Lower lobe of right lung (tissue), 2 donors: ENCODE measurements around the gene DET1. TPM values are rescaled to one million over a fixed set of nuclear protein-coding genes. Genes with fewer than 3 reads are reported as not detected.

ENCODE experiments used
- ATAC-seq, 2 donors: fragments of 200-7000 bp; cut with Tn5 transposase; one replicate each; pipeline ENCODE4 v1.9.1; 2020 to 2022; ENCODE audit warnings: mild to moderate bottlenecking in 2 of 2, moderate library complexity in 2 of 2
- DNase-seq: peaks from one replicate; pipeline ENCODE4 v3.0.0-alpha.2; 2020
- H3K27ac ChIP-seq: fragments of 200-600 bp; one replicate; pipeline ENCODE4 v1.8.0; 2022
- H3K27me3 ChIP-seq: fragments of 200-600 bp; one replicate; pipeline ENCODE4 v1.8.0; 2022; ENCODE audit warnings: low read depth
- H3K36me3 ChIP-seq: fragments of 200-600 bp; one replicate; pipeline ENCODE4 v1.8.0; 2022; ENCODE audit warnings: mild to moderate bottlenecking
- H3K4me1 ChIP-seq: fragments of 200-600 bp; one replicate; pipeline ENCODE4 v1.8.0; 2022
- H3K4me3 ChIP-seq: fragments of 200-600 bp; one replicate; pipeline ENCODE4 v1.8.0; 2022; ENCODE audit warnings: mild to moderate bottlenecking
- H3K9me3 ChIP-seq: fragments of 200-600 bp; one replicate; pipeline ENCODE4 v1.8.0; 2022
- CTCF ChIP-seq: fragments of 200-600 bp; IDR thresholded peaks from one replicate; pipeline ENCODE4 v1.8.0; 2022; ENCODE audit warnings: antibody characterized with exemption, mild to moderate bottlenecking
- intact Hi-C: fragments of 100-400 bp; cut with DNase I; formaldehyde crosslinking; loops from one replicate; pipeline ENCODE4 v1.11.0; 2022
- total RNA-seq: library from RNA; stranded (reverse); fragmentation: NEBNext Ultra II Directional; extraction: Animal tissue kit (Norgen Biotek cat#: 25700); gene quantifications from one replicate; pipeline ENCODE4 v1.2.1, GENCODE V29; 2021
- donor health status: DM: no; HTN: yes; CAD: no; lungs with severe emphysema.

DET1 gene
- total RNA-seq, 1 donor from 2014 or later, result 5.0 TPM

DNA sequence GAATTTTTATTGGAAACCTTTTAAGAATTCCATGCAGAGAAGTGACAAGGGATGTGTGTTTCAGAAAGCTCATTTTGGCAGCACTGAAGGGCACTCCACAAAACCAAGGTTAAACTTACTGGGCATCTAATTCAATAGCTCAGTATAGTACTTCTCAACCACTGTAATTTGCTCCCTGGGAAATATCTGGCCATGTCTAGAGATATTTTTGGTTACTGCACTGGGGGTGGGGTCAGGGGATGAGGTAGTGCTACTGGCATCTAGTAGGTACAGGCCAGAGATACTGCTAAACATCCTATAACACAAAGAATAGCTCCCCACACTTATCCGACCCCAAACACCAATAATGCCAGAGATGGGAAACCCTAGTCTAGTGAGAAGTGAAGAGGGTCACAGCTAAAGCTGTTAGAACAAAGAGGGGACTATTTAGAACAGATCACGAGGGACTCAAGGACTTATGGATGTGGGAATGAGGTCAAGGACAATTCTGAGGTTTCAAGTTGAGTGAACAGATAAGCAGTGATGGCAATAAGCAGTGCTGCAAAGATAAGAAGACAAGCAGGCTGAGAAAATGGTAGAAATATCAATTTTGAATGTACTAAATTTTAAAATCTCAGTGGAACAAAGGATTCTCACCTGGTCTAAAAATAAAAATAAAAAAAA lies 82.5 kb downstream of the DET1 start:
- no peak for TF ChIP-seq CTCF
- H3K4me1 ChIP-seq, result peaks cover 27% of the 10 kb centered on the region
- H3K36me3 ChIP-seq, result peaks cover 63% of the 10 kb centered on the region
- H3K27ac ChIP-seq, result no peak overlapping the region
- no peak for ATAC-seq
- no peak for DNase-seq
- no peaks in the 10 kb centered on the region for H3K27me3 ChIP-seq
- no peaks in the 10 kb centered on the region for H3K9me3 ChIP-seq
- no peak overlapping the region for H3K4me3 ChIP-seq
- intact Hi-C loops, result no loop called here

Other genes with a start within 250 kb of the DET1 start
- gene MRPL46, start 79.3 kb downstream of the DET1 start, total RNA-seq, result 15.3 TPM
- gene MRPS11, start 79.0 kb downstream of the DET1 start, total RNA-seq, result 32.7 TPM
- gene AEN, start 74.7 kb upstream of the DET1 start, total RNA-seq, result 23.8 TPM
- gene ISG20, start 92.3 kb upstream of the DET1 start, total RNA-seq, result 32.0 TPM